GM12878 (cell line): ENCODE measurements around the gene RETN.
A peak's percentile ranks its signal among the peaks of the same experiment; 100 is the strongest.

Experiments
- BRCA1 ChIP-seq: IDR thresholded peaks from 2 replicates; pipeline ENCODE4 v1.6.1; 2011; ENCODE audit warnings: low read depth, low read length, improper control_type of control experiment
- CREB1 ChIP-seq: IDR thresholded peaks from 2 replicates; pipeline ENCODE4 v1.6.1; 2012; ENCODE audit warnings: low read depth, mild to moderate bottlenecking, inconsistent platforms
- EZH2 ChIP-seq: IDR thresholded peaks from 2 replicates; pipeline ENCODE4 v1.6.1; 2012; ENCODE audit warnings: low read depth, mild to moderate bottlenecking, control low read depth, inconsistent platforms, low read length, borderline replicate concordance; ENCODE audit not compliant: control insufficient read depth
- KDM1A ChIP-seq: fragments of 200-600 bp; sonication (generic); IDR thresholded peaks from 2 replicates; pipeline ENCODE4 v1.6.1; 2016; ENCODE audit warnings: borderline replicate concordance
- NR2C2 ChIP-seq: IDR thresholded peaks from 2 replicates; pipeline ENCODE4 v1.6.1; 2011; ENCODE audit warnings: borderline replicate concordance, low read depth; ENCODE audit not compliant: control insufficient read depth, insufficient read length
- POLR2A ChIP-seq: IDR thresholded peaks from 2 replicates; pipeline ENCODE4 v1.6.1; 2011; ENCODE audit warnings: low read depth, mild to moderate bottlenecking, low read length
- POLR2AphosphoS5 ChIP-seq: IDR thresholded peaks from 2 replicates; pipeline ENCODE4 v1.6.1; 2011; ENCODE audit warnings: mild to moderate bottlenecking, low read length, inconsistent platforms
- RAD21 ChIP-seq: IDR thresholded peaks from 2 replicates; pipeline ENCODE4 v1.6.1; 2011; ENCODE audit warnings: mild to moderate bottlenecking, low read depth, low read length, moderate library complexity; ENCODE audit not compliant: insufficient read depth
- RCOR1 ChIP-seq: conservative IDR thresholded peaks from 2 replicates; pipeline ENCODE4 v1.6.1; 2012; ENCODE audit warnings: low read depth, low read length, improper control_type of control experiment
- SPI1 ChIP-seq: IDR thresholded peaks from 2 replicates; pipeline ENCODE4 v1.6.1; 2011; ENCODE audit warnings: low read depth, mild to moderate bottlenecking, low read length, moderate library complexity, borderline replicate concordance; ENCODE audit not compliant: insufficient read depth
- SUPT20H ChIP-seq: IDR thresholded peaks from 2 replicates; pipeline ENCODE4 v1.6.1; 2011; ENCODE audit warnings: low read depth, mild to moderate bottlenecking, low read length, moderate library complexity, borderline replicate concordance; ENCODE audit not compliant: control insufficient read depth
- ZZZ3 ChIP-seq: IDR thresholded peaks from 2 replicates; pipeline ENCODE4 v1.6.1; 2011; ENCODE audit warnings: low read depth; ENCODE audit not compliant: control insufficient read depth, insufficient read length
- TF ChIP-seq, protein P1 (sequence below), 3 experiments: IDR thresholded peaks in 2 of 3; conservative IDR thresholded peaks in 1 of 3; 2 replicates each; pipeline ENCODE4 v1.5.1; 2011; ENCODE audit warnings: low read depth in 3 of 3, low read length in 3 of 3, mild to moderate bottlenecking in 3 of 3, control low read depth in 2 of 3, moderate library complexity in 2 of 3, inconsistent platforms in 1 of 3, mixed read lengths in 1 of 3; ENCODE audit not compliant: control insufficient read depth in 2 of 3, insufficient read depth in 1 of 3; ENCODE audit errors: extremely low read depth in 1 of 3
- TF ChIP-seq, protein P2 (sequence below): fragments of 450-650 bp; IDR thresholded peaks from 2 replicates; pipeline ENCODE4 v1.6.1; 2014; ENCODE audit warnings: mild to moderate bottlenecking

DNA sequence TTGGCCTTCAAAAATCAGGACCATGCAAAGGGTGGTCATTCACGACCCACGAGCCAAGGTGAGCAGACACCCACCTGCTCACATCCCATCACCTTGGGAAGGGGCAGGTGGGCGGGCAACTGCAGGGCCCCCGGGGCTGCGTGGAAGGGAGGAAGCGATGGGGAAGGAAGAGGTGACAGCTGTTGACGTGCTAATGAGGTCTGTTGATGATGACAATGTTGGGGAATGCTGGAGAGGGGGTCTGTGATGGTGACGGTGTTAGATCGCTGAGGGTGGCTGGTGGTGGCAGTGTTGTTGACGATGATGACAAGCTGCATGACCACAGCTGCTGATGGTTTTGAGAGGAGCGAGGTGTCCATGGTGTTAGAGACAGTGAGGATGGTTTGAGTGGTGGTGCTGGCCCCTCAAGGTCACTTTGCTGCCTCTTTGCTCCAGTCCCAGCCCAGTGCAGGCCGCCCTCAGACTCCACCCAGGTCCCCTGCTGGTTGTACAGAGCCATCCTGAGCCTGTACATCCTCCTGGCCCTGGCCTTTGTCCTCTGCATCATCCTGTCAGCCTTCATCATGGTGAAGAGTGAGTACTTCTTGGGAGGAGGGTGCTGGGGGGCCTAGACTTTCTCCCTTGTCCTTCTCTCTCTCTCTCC lies 8.9 kb downstream of the RETN start:
- TF ChIP-seq RCOR1 (no peak), ZZZ3 (no peak), CREB1 (no peak), SPI1 (no peak), EZH2 (no peak), POLR2A (no peak), RAD21 (no peak), POLR2AphosphoS5 (no peak), KDM1A (no peak), NR2C2 (no peak), BRCA1 (no peak), SUPT20H (no peak)
- TF ChIP-seq, protein P1, sequence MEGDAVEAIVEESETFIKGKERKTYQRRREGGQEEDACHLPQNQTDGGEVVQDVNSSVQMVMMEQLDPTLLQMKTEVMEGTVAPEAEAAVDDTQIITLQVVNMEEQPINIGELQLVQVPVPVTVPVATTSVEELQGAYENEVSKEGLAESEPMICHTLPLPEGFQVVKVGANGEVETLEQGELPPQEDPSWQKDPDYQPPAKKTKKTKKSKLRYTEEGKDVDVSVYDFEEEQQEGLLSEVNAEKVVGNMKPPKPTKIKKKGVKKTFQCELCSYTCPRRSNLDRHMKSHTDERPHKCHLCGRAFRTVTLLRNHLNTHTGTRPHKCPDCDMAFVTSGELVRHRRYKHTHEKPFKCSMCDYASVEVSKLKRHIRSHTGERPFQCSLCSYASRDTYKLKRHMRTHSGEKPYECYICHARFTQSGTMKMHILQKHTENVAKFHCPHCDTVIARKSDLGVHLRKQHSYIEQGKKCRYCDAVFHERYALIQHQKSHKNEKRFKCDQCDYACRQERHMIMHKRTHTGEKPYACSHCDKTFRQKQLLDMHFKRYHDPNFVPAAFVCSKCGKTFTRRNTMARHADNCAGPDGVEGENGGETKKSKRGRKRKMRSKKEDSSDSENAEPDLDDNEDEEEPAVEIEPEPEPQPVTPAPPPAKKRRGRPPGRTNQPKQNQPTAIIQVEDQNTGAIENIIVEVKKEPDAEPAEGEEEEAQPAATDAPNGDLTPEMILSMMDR (IDR thresholded peaks at IDR 0.05 in 2 of 3, conservative IDR thresholded peaks at IDR 0.05 in 1 of 3; ENCODE audit: control insufficient read depth in 2 of 3, extremely low read depth in 1 of 3, insufficient read depth in 1 of 3, low read depth in 3 of 3, low read length in 3 of 3), result 0 out of 6 replicates have a peak, but pooled peaks of 1 of the 3 experiments have one; percentile 8
- TF ChIP-seq, protein P2, sequence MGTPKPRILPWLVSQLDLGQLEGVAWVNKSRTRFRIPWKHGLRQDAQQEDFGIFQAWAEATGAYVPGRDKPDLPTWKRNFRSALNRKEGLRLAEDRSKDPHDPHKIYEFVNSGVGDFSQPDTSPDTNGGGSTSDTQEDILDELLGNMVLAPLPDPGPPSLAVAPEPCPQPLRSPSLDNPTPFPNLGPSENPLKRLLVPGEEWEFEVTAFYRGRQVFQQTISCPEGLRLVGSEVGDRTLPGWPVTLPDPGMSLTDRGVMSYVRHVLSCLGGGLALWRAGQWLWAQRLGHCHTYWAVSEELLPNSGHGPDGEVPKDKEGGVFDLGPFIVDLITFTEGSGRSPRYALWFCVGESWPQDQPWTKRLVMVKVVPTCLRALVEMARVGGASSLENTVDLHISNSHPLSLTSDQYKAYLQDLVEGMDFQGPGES, result no peak
